Mononuclear cell (primary cell): ENCODE results near the gene SLC6A11. TPM values are rescaled to one million over a fixed set of nuclear protein-coding genes. Genes with fewer than 3 reads are reported as not detected.

Experiments used
- H3K27me3 ChIP-seq: 2 replicates; pipeline ENCODE4 v1.6.0; 2011; ENCODE audit warnings: low read length, control low read depth; ENCODE audit not compliant: insufficient read depth
- H3K4me1 ChIP-seq: 2 replicates; pipeline ENCODE4 v1.5.1; 2011; ENCODE audit warnings: mild to moderate bottlenecking, low read length, control low read depth; ENCODE audit not compliant: insufficient read depth
- H3K4me3 ChIP-seq: 2 replicates; pipeline ENCODE4 v1.5.1; 2011; ENCODE audit warnings: mild to moderate bottlenecking, low read length, moderate library complexity
- H3K9me3 ChIP-seq: 2 replicates; pipeline ENCODE4 v1.5.1; 2011; ENCODE audit warnings: low read depth, mild to moderate bottlenecking, control low read depth, low read length
- total RNA-seq: library from RNA; depleted of rRNA; stranded (reverse); fragments of >200 nt; gene quantifications from one replicate; pipeline ENCODE4 v1.2.3, GENCODE V29; 2012

The SLC6A11 gene
- total RNA-seq, 1 donor: under 0.01 TPM

DNA sequence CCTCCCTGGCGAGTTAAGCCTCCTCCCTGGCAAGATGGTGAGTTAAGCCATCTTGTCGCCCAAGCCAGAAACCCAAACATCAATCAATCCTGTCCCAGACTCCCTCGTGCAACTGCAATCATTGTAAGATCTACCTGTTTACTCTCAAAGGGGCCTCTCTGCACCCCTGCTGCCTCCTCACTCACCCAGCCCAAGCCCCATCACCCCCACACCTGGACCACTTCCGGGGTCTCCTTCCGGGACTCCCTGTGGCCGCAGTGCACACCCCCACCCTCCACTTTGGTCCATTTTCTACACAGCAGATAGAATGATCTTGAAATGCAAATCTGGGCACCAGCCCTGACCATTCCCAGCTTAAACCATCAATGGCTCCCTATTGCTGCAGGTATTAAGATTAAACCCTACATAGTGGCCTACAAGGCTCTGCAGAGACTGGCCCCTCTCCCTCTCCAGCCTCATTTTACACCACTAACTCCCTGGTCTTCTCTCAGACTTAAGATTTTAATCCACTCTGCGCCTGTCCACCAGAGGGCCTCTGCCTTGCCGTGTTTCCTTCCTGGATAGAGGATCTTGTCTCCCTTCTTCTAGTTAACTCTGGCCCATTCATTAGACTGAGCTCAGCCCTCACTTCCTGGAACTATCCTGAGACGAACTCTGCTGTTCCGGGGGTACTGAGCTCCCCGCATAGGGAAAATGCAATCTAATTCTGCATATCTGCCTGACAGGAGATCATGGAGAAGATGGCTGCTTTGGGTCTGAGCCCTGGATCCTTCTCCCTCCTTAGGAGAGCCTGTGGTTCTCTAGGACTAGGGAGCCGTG, 134.7 kb downstream of the SLC6A11 start:
- Histone ChIP-seq H3K4me3 (no peak overlapping the region), H3K9me3 (no peaks in the 10 kb centered on the region), H3K4me1 (no peaks in the 10 kb centered on the region), H3K27me3 (no peaks in the 10 kb centered on the region)

- Histone ChIP-seq H3K4me1 (no peaks in the 10 kb centered on the region), H3K4me3 (no peak overlapping the region), H3K27me3 (no peaks in the 10 kb centered on the region), H3K9me3 (no peaks in the 10 kb centered on the region)
Measured at GRCh38 chr3:10951295-10951926, 135.4 kb downstream of the SLC6A11 start.

DNA sequence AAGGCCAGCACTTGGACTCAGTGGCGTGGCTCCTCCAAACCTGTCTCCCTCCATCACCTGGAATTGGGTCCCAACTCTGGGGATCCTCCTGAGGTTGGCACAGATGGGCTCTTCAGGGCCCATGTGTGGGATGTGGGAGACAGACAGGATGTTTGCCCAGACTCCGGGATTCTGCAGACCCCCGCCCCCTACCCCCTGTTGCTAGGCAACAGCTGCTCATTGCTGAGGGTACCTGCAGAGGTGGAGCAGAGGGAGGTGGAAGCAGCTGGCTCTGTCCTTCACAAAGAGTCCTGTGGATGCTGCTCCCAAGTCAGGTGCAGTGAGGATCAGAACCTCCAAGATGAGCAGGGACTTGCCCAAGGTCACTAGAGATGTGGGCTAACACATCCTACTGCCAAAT, 136.5 kb downstream of the SLC6A11 start:
- Histone ChIP-seq H3K4me3 (no peak overlapping the region), H3K27me3 (no peaks in the 10 kb centered on the region), H3K9me3 (no peaks in the 10 kb centered on the region), H3K4me1 (no peaks in the 10 kb centered on the region)

DNA sequence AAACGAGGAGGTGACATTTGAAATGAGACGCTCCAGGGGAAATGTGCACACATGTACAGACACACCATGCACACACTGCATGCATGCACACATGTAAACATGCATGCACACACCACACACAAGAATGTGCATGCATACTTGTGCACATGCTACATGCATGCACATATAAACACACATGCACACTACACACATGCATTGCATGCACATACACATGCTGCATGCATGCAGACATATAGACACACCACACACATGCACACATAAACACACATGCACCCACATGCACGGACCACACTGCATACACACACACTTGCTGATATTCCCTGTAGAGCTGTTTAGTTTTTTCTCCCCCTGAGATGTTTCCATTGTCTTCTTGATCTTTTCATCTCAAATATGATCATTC, 138.7 kb downstream of the SLC6A11 start:
- no peak overlapping the region for H3K4me3 ChIP-seq
- no peaks in the 10 kb centered on the region for H3K4me1 ChIP-seq
- H3K9me3 ChIP-seq: no peaks in the 10 kb centered on the region
- no peaks in the 10 kb centered on the region for H3K27me3 ChIP-seq

GRCh38 chr3:10955711-10956453, 139.9 kb downstream of the SLC6A11 start:
- no peaks in the 10 kb centered on the region for H3K9me3 ChIP-seq
- no peaks in the 10 kb centered on the region for H3K27me3 ChIP-seq
- no peaks in the 10 kb centered on the region for H3K4me1 ChIP-seq

GRCh38 chr3:10956531-10956930, 140.5 kb downstream of the SLC6A11 start:
- no peaks in the 10 kb centered on the region for H3K9me3 ChIP-seq
- no peak overlapping the region for H3K4me3 ChIP-seq
- H3K4me1 ChIP-seq: no peaks in the 10 kb centered on the region
- no peaks in the 10 kb centered on the region for H3K27me3 ChIP-seq

More at GRCh38 chr3:10955711-10956453, 139.9 kb downstream of the SLC6A11 start:
- H3K4me3 ChIP-seq: no peak overlapping the region

GRCh38 chr3:10956986-10957385, 141.0 kb downstream of the SLC6A11 start:
- Histone ChIP-seq H3K4me1 (no peaks in the 10 kb centered on the region), H3K27me3 (no peaks in the 10 kb centered on the region), H3K9me3 (no peaks in the 10 kb centered on the region), H3K4me3 (no peak overlapping the region)

- H3K9me3 ChIP-seq: no peaks in the 10 kb centered on the region
- no peaks in the 10 kb centered on the region for H3K27me3 ChIP-seq
- no peaks in the 10 kb centered on the region for H3K4me1 ChIP-seq
- no peak overlapping the region for H3K4me3 ChIP-seq
Measured at GRCh38 chr3:10957976-10958749, 142.1 kb downstream of the SLC6A11 start.

GRCh38 chr3:10960255-10960654, 144.2 kb downstream of the SLC6A11 start:
- Histone ChIP-seq H3K4me1 (no peaks in the 10 kb centered on the region), H3K27me3 (no peaks in the 10 kb centered on the region), H3K9me3 (no peaks in the 10 kb centered on the region), H3K4me3 (no peak overlapping the region)

GRCh38 chr3:10961921-10962320, 145.9 kb downstream of the SLC6A11 start:
- H3K27me3 ChIP-seq: no peaks in the 10 kb centered on the region
- H3K4me3 ChIP-seq: no peak overlapping the region

GRCh38 chr3:10962481-10963036, 146.5 kb downstream of the SLC6A11 start:
- H3K27me3 ChIP-seq: no peaks in the 10 kb centered on the region
- no peaks in the 10 kb centered on the region for H3K9me3 ChIP-seq
- H3K4me1 ChIP-seq: no peaks in the 10 kb centered on the region
- no peak overlapping the region for H3K4me3 ChIP-seq

More at GRCh38 chr3:10961921-10962320, 145.9 kb downstream of the SLC6A11 start:
- Histone ChIP-seq H3K4me1 (no peaks in the 10 kb centered on the region), H3K9me3 (no peaks in the 10 kb centered on the region)

- H3K4me1 ChIP-seq: no peaks in the 10 kb centered on the region
- no peaks in the 10 kb centered on the region for H3K27me3 ChIP-seq
- H3K9me3 ChIP-seq: no peaks in the 10 kb centered on the region
- no peak overlapping the region for H3K4me3 ChIP-seq
Measured at GRCh38 chr3:10964537-10965167, 148.6 kb downstream of the SLC6A11 start.

- Histone ChIP-seq H3K4me3 (no peak overlapping the region), H3K4me1 (no peaks in the 10 kb centered on the region), H3K27me3 (no peaks in the 10 kb centered on the region), H3K9me3 (no peaks in the 10 kb centered on the region)
Measured at GRCh38 chr3:10968401-10968800, 152.4 kb downstream of the SLC6A11 start.

DNA sequence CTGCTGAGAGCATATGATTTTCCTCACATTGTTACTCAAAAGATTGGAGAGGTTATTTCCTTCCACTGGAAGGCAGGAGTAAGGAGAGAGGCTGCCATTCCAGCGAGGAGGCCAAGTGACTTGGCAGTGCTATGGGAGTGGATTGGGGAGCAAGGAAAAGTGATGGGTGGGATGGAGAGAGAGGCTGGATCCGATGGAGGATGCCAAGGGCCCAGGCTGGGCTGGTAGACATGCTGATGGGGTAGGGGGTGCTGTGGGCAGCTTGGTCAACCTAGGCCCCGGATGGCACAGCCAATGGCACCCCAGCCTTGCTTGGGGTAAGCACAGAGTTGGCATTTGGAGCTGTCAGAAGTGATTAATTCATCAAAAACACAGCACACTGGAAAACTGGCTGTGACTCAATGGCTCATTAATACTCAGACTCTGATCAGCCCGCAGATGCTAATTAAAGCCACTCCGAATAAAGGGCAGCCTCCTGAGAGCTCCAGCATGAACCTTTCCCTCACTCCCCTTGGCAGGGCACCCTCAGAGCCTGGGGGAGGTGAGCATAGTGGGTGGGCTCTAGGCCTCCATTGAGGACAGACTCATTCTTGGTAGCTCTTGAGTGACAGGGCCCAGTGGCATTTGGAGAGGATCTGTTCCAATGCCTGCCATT, 154.4 kb downstream of the SLC6A11 start:
- Histone ChIP-seq H3K9me3 (no peaks in the 10 kb centered on the region), H3K4me1 (no peaks in the 10 kb centered on the region), H3K27me3 (no peaks in the 10 kb centered on the region), H3K4me3 (no peak overlapping the region)
